Omental fat pad (tissue), 4 donors: Measurements from ENCODE around the gene SLC31A2. TPM values are rescaled to one million over a fixed set of nuclear protein-coding genes. Genes with fewer than 3 reads are reported as not detected.

Experiments used
- ATAC-seq: fragments of 150-250 bp; one replicate; pipeline ENCODE4 v1.9.1; 2016; ENCODE audit warnings: mild to moderate bottlenecking, moderate library complexity; ENCODE audit not compliant: low FRiP score
- DNase-seq: peaks from one replicate; pipeline ENCODE4 v3.0.0-alpha.2; 2019; ENCODE audit warnings: low spot score
- CTCF ChIP-seq, 3 donors: fragments of 450-650 bp; IDR thresholded peaks; one replicate each; pipeline ENCODE4 v1.5.1; 2016 to 2017; ENCODE audit warnings: antibody characterized with exemption in 3 of 3, mild to moderate bottlenecking in 3 of 3, moderate library complexity in 2 of 3
- total RNA-seq, 4 donors: library from RNA; depleted of rRNA; stranded (reverse); fragments of >200 nt; gene quantifications; one replicate each; pipeline ENCODE4 v1.1.0, GENCODE V29; 2016

SLC31A2 gene
- total RNA-seq, 4 donors from 2014 or later: 50.3 to 141 (median 96.1) TPM

GRCh38 chr9:113164536-113165300, 13.9 kb downstream of the SLC31A2 start:
- TF ChIP-seq CTCF (IDR thresholded peaks at IDR 0.05): no peak
- DNase-seq: no peak
- no peak for ATAC-seq

- TF ChIP-seq CTCF (IDR thresholded peaks at IDR 0.05): no peak
- ATAC-seq (no peak), DNase-seq (no peak)
These were observed 15.2 kb downstream of the SLC31A2 start for GRCh38 chr9:113166039-113166438.

DNA sequence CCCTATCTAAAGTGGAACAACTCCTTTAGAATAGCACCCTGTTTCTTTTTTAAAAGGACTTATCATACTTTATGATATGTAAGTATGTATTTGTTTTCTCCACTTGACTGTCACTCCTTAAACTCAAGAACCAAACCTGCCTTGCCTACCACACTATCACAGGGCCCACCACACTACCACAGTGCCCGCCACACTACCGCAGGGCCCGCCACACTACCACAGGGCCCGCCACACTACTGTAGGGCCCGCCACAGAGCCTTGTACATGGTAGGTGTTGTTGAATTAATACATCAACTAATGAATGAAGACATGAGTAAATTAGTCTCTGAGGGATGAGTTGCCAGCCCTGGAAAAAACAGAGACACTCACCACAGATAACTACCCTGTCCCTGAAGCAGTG, 18.0 kb downstream of the SLC31A2 start:
- ATAC-seq (no peak), DNase-seq (no peak)
- TF ChIP-seq CTCF (IDR thresholded peaks at IDR 0.05): no peak

DNA sequence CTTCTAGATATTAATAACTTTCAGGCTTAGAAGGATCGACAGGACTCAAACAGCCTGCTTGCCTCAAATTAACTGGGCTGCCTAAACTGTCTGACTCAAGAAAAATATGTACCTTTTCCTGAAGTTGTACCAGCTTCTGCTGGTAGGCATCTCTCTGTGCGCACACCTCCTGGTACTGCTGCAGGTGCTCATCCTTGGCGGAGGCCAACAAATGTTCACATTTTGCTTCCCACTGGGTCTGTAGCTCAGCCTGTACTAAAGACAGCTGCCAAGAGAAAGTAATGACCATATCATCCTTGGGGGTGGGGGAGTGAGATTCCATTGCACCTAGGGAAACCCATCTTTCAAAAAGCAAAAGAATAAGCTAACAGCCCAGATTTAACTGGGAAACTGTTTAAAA, 22.5 kb downstream of the SLC31A2 start:
- no peak for TF ChIP-seq CTCF (IDR thresholded peaks at IDR 0.05)
- DNase-seq (no peak), ATAC-seq (no peak)

DNA sequence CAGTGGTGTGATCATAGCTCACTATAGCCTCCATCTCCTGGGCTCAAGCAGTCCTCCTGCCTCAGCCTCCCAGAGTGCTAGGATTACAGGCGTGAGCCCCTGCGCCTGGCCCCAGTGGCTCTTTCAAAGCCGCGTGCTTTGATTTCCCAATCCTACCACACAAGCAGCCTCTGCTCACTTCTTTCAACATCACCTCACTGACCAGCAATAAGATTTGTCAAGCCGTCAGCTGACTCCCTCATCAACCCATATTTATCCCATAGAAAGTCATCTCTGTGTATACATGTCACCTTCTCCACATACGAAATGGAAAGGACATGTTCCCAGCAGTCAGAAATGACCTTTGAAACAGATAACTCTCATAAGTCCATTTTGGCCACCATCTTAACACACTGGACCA, 26.0 kb downstream of the SLC31A2 start:
- no peak for ATAC-seq
- TF ChIP-seq CTCF (IDR thresholded peaks at IDR 0.05): no peak
- DNase-seq: no peak

GRCh38 chr9:113177251-113177650, 26.4 kb downstream of the SLC31A2 start:
- DNase-seq: no peak
- no peak for ATAC-seq
- no peak for TF ChIP-seq CTCF (IDR thresholded peaks at IDR 0.05)

DNA sequence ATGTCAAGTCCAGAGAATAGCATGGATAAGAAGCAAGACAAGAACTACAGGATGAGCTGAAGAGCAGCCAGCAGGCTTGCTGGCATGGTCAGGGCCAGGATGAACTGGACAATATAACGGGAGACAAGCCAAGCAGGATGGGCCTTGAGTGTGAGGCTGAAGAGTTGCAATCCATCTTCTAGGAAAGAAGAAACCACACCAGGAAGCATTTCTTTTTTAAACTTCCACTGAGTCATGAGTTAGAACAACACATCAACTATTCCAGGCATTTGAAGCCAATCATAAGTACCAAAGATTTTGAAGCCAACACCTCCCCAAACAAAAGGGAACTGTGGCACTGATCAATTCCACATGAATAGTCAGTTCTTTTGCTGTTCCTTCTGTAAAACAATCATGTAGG, 27.3 kb downstream of the SLC31A2 start:
- ATAC-seq (no peak), DNase-seq (no peak)
- no peak for TF ChIP-seq CTCF (IDR thresholded peaks at IDR 0.05)
